Measurements from ENCODE around the gene UNC45B.

- no peak for TF ChIP-seq CTCF (conservative IDR thresholded peaks at IDR 0.05 in 1 of 2, IDR thresholded peaks at IDR 0.05 in 1 of 2; ENCODE audit: extremely low read depth in 1 of 2, insufficient read depth in 1 of 2, low read depth in 1 of 2, low read length in 2 of 2)
- no peak for TF ChIP-seq EZH2 (IDR thresholded peaks at IDR 0.05; ENCODE audit: borderline replicate concordance, low read length)
Measured at GRCh38 chr17:35217107-35217506, 69.5 kb downstream of the UNC45B start.

Data from mammary epithelial cell (primary cell).